WI38 (cell line): ENCODE measurements around the gene WDR27.

ENCODE experiments used
- H3K4me3 ChIP-seq: 2 replicates; pipeline ENCODE4 v1.5.1; 2011; ENCODE audit warnings: low read depth, mild to moderate bottlenecking, control low read depth, low read length
- CTCF ChIP-seq: IDR thresholded peaks from 2 replicates; pipeline ENCODE4 v1.5.1; 2012; ENCODE audit warnings: low read depth, mild to moderate bottlenecking, control low read depth, low read length

WDR27 gene

GRCh38 chr6:169629256-169629655, 72.6 kb downstream of the WDR27 start:
- H3K4me3 ChIP-seq = no peak overlapping the region
- no peak for TF ChIP-seq CTCF

- H3K4me3 ChIP-seq = no peak overlapping the region
- TF ChIP-seq CTCF = no peak
Measured at GRCh38 chr6:169627736-169628607, 73.9 kb downstream of the WDR27 start.

- TF ChIP-seq CTCF = no peak
- no peak overlapping the region for H3K4me3 ChIP-seq
Measured at GRCh38 chr6:169626649-169627048, 75.2 kb downstream of the WDR27 start.

- H3K4me3 ChIP-seq = no peak overlapping the region
- no peak for TF ChIP-seq CTCF
Measured at GRCh38 chr6:169626169-169626568, 75.7 kb downstream of the WDR27 start.

- TF ChIP-seq CTCF = no peak
Measured at GRCh38 chr6:169625376-169625775, 76.5 kb downstream of the WDR27 start.

GRCh38 chr6:169624785-169625184, 77.0 kb downstream of the WDR27 start:
- H3K4me3 ChIP-seq = no peak overlapping the region
- TF ChIP-seq CTCF = no peak

More at GRCh38 chr6:169625376-169625775, 76.5 kb downstream of the WDR27 start:
- no peak overlapping the region for H3K4me3 ChIP-seq

- no peak for TF ChIP-seq CTCF
- no peak overlapping the region for H3K4me3 ChIP-seq
Measured at GRCh38 chr6:169623975-169624374, 77.9 kb downstream of the WDR27 start.
